CD4-positive, alpha-beta memory T cell (primary cell): Measurements from ENCODE around the gene KPNA2. TPM values are rescaled to one million over a fixed set of nuclear protein-coding genes. Genes with fewer than 3 reads are reported as not detected.
"Not testable (repeated sequence)": the region's sequence is repeated elsewhere in the genome, so short reads cannot be mapped to it uniquely, and the experiment has no call there.

Experiments
- CTCF ChIA-PET: fragments of 350-600 bp; sonication (Branson Sonifier 250); formaldehyde crosslinking; loops from one replicate; lab custom pipeline; 2021; ENCODE audit warnings: inconsistent platforms; ENCODE audit not compliant: partially characterized antibody; lab: Charles Lee
- POLR2A ChIA-PET: fragments of 350-600 bp; sonication (Branson Sonifier 250); formaldehyde crosslinking; loops from one replicate; lab custom pipeline; 2021; ENCODE audit not compliant: partially characterized antibody; lab: Charles Lee
- DNase-seq, 5 donors: peaks; one replicate each; pipeline versions ENCODE4 v3.0.0 to v3.0.0-alpha.2; 2020 to 2022; ENCODE audit warnings: mixed read lengths in 1 of 5
- H3K27ac ChIP-seq: one replicate; pipeline ENCODE4 v1.7.0; 2013; ENCODE audit warnings: low read depth, low read length
- H3K27me3 ChIP-seq: 2 replicates; pipeline ENCODE4 v1.7.0; 2013; ENCODE audit warnings: mild to moderate bottlenecking, low read length, moderate library complexity; ENCODE audit not compliant: insufficient read depth
- H3K36me3 ChIP-seq: 2 replicates; pipeline ENCODE4 v1.7.0; 2013; ENCODE audit warnings: mild to moderate bottlenecking, low read length, moderate library complexity; ENCODE audit not compliant: insufficient read depth
- H3K4me1 ChIP-seq: 2 replicates; pipeline ENCODE4 v1.7.0; 2013; ENCODE audit warnings: mild to moderate bottlenecking, low read length, moderate library complexity; ENCODE audit not compliant: insufficient read depth
- H3K4me3 ChIP-seq, 2 donors: one replicate each; pipeline ENCODE4 v1.7.0; 2013; ENCODE audit warnings: low read length in 2 of 2, mild to moderate bottlenecking in 1 of 2
- H3K9me3 ChIP-seq, 2 donors: one replicate each; pipeline ENCODE4 v1.7.0; 2013; ENCODE audit warnings: low read length in 2 of 2, control low read depth in 1 of 2; ENCODE audit not compliant: control insufficient read depth in 1 of 2
- H3K27ac Mint-ChIP-seq, 7 donors: one replicate each; pipeline ENCODE4 v1.8.0; 2020 to 2021; ENCODE audit warnings: mixed read lengths in 7 of 7, mild to moderate bottlenecking in 6 of 7, inconsistent platforms in 3 of 7, moderate library complexity in 3 of 7
- H3K27me3 Mint-ChIP-seq, 2 donors: one replicate each; pipeline ENCODE4 v1.8.0; 2020 to 2021; ENCODE audit warnings: mixed read lengths in 2 of 2
- H3K36me3 Mint-ChIP-seq, 2 donors: one replicate each; pipeline ENCODE4 v1.8.0; 2020 to 2021; ENCODE audit warnings: mixed read lengths in 2 of 2, inconsistent platforms in 1 of 2, mild to moderate bottlenecking in 1 of 2
- H3K4me1 Mint-ChIP-seq, 4 donors: one replicate each; pipeline ENCODE4 v1.8.0; 2020 to 2021; ENCODE audit warnings: mixed read lengths in 4 of 4, mild to moderate bottlenecking in 1 of 4
- H3K4me3 Mint-ChIP-seq, 8 donors: one replicate each; pipeline ENCODE4 v1.8.0; 2020 to 2021; ENCODE audit warnings: mixed read lengths in 8 of 8, mild to moderate bottlenecking in 7 of 8, moderate library complexity in 6 of 8, inconsistent platforms in 3 of 8
- H3K9me3 Mint-ChIP-seq, 8 donors: one replicate each; pipeline ENCODE4 v1.8.0; 2020 to 2021; ENCODE audit warnings: mixed read lengths in 8 of 8, mild to moderate bottlenecking in 5 of 8, inconsistent platforms in 3 of 8, moderate library complexity in 1 of 8
- intact Hi-C: fragments of 100-400 bp; cut with micrococcal nuclease; formaldehyde crosslinking; loops from one replicate; pipeline ENCODE4 v1.15.1; 2023
- polyA plus RNA-seq, 2 donors: library from polyadenylated mRNA; unstranded; fragments of 300-500 nt; fragmentation: Illumina TruSeq; gene quantifications; one replicate each; pipeline ENCODE4 v1.2.3, GENCODE V29; 2021
- total RNA-seq, 2 experiments: library from RNA; stranded (reverse); gene quantifications; one replicate each; pipeline ENCODE4 v1.2.3, GENCODE V29; 2021

The KPNA2 gene
- total and polyA plus RNA-seq, 4 experiments from 2014 or later: 12.6 to 34.1 (median 19.1) TPM

DNA sequence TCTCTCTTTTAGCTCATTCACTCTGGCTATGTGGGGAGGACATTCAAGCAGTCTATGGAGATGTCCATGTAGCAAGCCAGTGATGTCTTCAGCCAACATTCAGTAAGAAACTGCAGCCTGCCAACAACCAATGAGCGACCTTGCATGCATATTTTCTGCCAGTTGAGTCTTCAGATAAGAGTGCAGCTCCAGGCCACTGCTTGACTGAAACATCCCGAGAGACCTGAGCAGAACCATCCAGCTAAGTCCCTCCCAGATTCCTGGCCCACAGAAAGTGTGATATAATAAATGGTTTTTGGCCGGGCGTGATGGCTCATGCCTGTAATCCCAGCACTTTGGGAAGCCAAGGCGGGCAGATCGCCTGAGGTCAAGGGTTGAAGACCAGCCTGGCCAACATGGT, 28.7 kb upstream of the KPNA2 start:
- Mint-ChIP-seq H3K27ac (no peak overlapping the region), H3K36me3 (no peaks in the 10 kb centered on the region), H3K27me3 (peaks cover 0 to 1% of the 10 kb centered on the region in 2 donors), H3K4me3 (no peak overlapping the region), H3K9me3 (no peaks in the 10 kb centered on the region), H3K4me1 (peaks cover 1 to 7% (median 4%) of the 10 kb centered on the region in 4 donors)
- H3K27me3 ChIP-seq: no peaks in the 10 kb centered on the region
- no peak overlapping the region for H3K27ac ChIP-seq
- H3K36me3 ChIP-seq: no peaks in the 10 kb centered on the region
- H3K4me3 ChIP-seq: no peak overlapping the region
- ChIA-PET CTCF (no interaction called here), POLR2A (no interaction called here)
- intact Hi-C loops: no loop called here
- DNase-seq: no peak
- H3K9me3 ChIP-seq: no peaks in the 10 kb centered on the region
- H3K4me1 ChIP-seq: peaks cover 4% of the 10 kb centered on the region

DNA sequence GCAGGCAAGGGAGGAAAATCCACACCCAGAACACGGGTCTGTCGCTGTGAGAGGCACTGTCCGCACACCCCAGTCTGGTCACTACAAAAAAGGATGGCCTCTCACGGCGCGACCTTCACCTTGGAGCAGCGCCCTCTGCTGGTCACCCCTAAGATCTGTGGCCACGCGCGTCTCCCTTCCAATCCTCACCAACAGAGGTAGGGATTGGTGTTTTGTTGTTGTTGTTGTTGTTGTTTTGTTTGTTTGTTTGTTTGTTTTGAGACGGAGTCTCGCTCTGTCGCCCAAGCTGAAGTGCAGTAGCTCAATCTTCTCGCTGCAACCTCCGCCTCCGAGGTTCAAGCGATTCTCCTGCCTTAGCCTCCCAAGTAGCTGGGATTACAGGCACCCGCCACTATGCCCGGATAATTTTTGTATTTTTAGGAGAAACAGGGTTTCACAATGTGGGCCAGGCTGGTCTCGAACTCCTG, 24.3 kb upstream of the KPNA2 start:
- peaks cover 0 to 1% of the 10 kb centered on the region in 2 donors for H3K27me3 Mint-ChIP-seq
- no peaks in the 10 kb centered on the region for H3K9me3 Mint-ChIP-seq
- H3K36me3 Mint-ChIP-seq: no peaks in the 10 kb centered on the region
- no peaks in the 10 kb centered on the region for H3K27me3 ChIP-seq
- H3K27ac Mint-ChIP-seq: peak overlapping the region in 1 of 7 donors; percentile 41
- no peak overlapping the region for H3K4me3 ChIP-seq
- ChIA-PET POLR2A (no interaction called here), CTCF (interaction anchor here (0.7 to 1.8 kb wide), 10 partner anchors 8 to 686 kb away, joined by 3 to 11 read pairs (median 4); no protein-coding TSS in a partner anchor)
- H3K4me1 ChIP-seq: peaks cover 4% of the 10 kb centered on the region
- peak overlapping the region; percentile 25 to 71 (median 54) for H3K4me3 Mint-ChIP-seq
- H3K9me3 ChIP-seq: no peaks in the 10 kb centered on the region
- peak; percentile 43 to 53 (median 48) for DNase-seq
- intact Hi-C loops: no loop called here
- H3K36me3 ChIP-seq: no peaks in the 10 kb centered on the region
- H3K4me1 Mint-ChIP-seq: peaks cover 1 to 12% (median 5%) of the 10 kb centered on the region in 4 donors
- H3K27ac ChIP-seq: no peak overlapping the region

DNA sequence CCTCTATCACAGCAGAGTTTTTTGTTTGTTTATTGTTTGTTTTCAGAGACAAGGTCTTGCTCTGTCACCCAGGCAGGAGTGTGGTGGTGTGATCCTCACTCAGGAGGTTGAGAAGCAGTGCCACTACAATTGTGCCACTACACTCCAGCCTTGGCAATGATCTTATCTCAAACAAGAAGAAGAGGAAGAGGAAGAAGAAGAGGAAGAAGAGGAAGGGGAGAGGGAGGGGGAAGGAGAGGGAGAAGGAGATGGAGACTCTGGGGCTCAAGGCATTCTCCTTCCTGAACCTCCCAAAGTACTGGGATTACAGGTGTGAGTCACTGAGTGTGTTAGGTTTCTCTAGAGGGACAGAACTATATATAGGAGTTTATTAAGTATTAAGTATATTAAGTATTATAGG, 22.1 kb upstream of the KPNA2 start:
- Histone ChIP-seq H3K4me3 (no peak overlapping the region), H3K27me3 (no peaks in the 10 kb centered on the region), H3K9me3 (no peaks in the 10 kb centered on the region), H3K36me3 (no peaks in the 10 kb centered on the region), H3K4me1 (peaks cover 4% of the 10 kb centered on the region), H3K27ac (no peak overlapping the region)
- DNase-seq: no peak
- no peak overlapping the region for H3K27ac Mint-ChIP-seq
- POLR2A ChIA-PET: no interaction called here
- intact Hi-C loops: no loop called here
- H3K27me3 Mint-ChIP-seq: peaks cover 0 to 1% of the 10 kb centered on the region in 2 donors
- no peaks in the 10 kb centered on the region for H3K9me3 Mint-ChIP-seq
- no peaks in the 10 kb centered on the region for H3K36me3 Mint-ChIP-seq
- CTCF ChIA-PET: no interaction called here
- peaks cover 3 to 17% (median 13%) of the 10 kb centered on the region in 4 donors for H3K4me1 Mint-ChIP-seq
- no peak overlapping the region for H3K4me3 Mint-ChIP-seq

- ChIA-PET CTCF (interaction anchor here (0.7 kb wide), 1 partner anchor 19 kb away, joined by 3 read pairs; no protein-coding TSS in a partner anchor), POLR2A (no interaction called here)
- H3K27me3 Mint-ChIP-seq: peaks cover 0 to 5% of the 10 kb centered on the region in 2 donors
- Histone ChIP-seq H3K36me3 (no peaks in the 10 kb centered on the region), H3K9me3 (no peaks in the 10 kb centered on the region), H3K27ac (no peak overlapping the region), H3K27me3 (no peaks in the 10 kb centered on the region), H3K4me1 (peaks cover 13% of the 10 kb centered on the region), H3K4me3 (no peak overlapping the region)
- peak overlapping the region in 1 of 8 donors; percentile 2 for H3K4me3 Mint-ChIP-seq
- H3K36me3 Mint-ChIP-seq: peaks cover 0 to 5% of the 10 kb centered on the region in 2 donors
- intact Hi-C loops: no loop called here
- DNase-seq: no peak
- H3K4me1 Mint-ChIP-seq: peaks cover 6 to 27% (median 19%) of the 10 kb centered on the region in 4 donors
- H3K27ac Mint-ChIP-seq: peak overlapping the region in 2 of 7 donors; percentile 25 to 39
- H3K9me3 Mint-ChIP-seq: peaks cover 0 to 8% (median 1%) of the 10 kb centered on the region in 8 donors
Observed at GRCh38 chr17:68015081-68015723, 20.3 kb upstream of the KPNA2 start.

DNA sequence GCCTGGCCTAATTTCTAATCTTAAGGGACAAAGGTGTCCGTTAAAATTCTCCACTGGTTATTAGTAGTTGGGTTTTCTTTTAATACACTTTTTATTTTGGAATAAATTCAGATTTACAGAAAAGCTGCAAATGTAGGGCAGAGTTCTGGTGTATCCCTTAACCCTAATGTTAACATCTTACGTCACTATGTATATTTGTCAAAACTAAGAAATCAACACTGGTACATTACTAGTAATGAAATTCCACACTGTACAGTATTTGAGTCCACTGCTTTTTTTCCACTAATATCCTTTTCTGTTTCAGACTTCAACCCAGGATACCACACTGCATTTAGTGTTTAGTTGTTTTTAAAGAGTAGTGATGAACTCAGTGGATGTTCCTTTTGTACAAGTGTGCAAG, 18.7 kb upstream of the KPNA2 start:
- peaks cover 0 to 13% (median 1%) of the 10 kb centered on the region in 8 donors for H3K9me3 Mint-ChIP-seq
- peaks cover 0 to 4% of the 10 kb centered on the region in 2 donors for H3K27me3 Mint-ChIP-seq
- POLR2A ChIA-PET: no interaction called here

GRCh38 chr17:68018493-68018892, 17.0 kb upstream of the KPNA2 start:
- H3K4me3 Mint-ChIP-seq, CTCF ChIA-PET, H3K4me3 ChIP-seq, DNase-seq, H3K36me3 Mint-ChIP-seq, H3K36me3 ChIP-seq, H3K27me3 ChIP-seq, H3K27ac ChIP-seq, POLR2A ChIA-PET, H3K9me3 ChIP-seq, H3K27me3 Mint-ChIP-seq: not testable (repeated sequence)
- Mint-ChIP-seq H3K27ac (peak overlapping the region in 2 of 7 donors; percentile 51 to 60), H3K9me3 (peaks cover 0 to 13% (median 1%) of the 10 kb centered on the region in 8 donors), H3K4me1 (peaks cover 8 to 26% (median 21%) of the 10 kb centered on the region in 4 donors)
- intact Hi-C loops: loop anchor here (2.0 kb wide), 1 partner anchor 24 kb away; no protein-coding TSS in a partner anchor
- peaks cover 15% of the 10 kb centered on the region for H3K4me1 ChIP-seq

More for the DNA sequence above, 18.7 kb upstream of the KPNA2 start:
- peaks cover 0 to 10% of the 10 kb centered on the region in 2 donors for H3K36me3 Mint-ChIP-seq
- CTCF ChIA-PET: no interaction called here
- peaks cover 8 to 26% (median 21%) of the 10 kb centered on the region in 4 donors for H3K4me1 Mint-ChIP-seq
- Histone ChIP-seq H3K9me3 (no peaks in the 10 kb centered on the region), H3K27ac (no peak overlapping the region), H3K4me1 (peaks cover 15% of the 10 kb centered on the region), H3K27me3 (no peaks in the 10 kb centered on the region), H3K36me3 (no peaks in the 10 kb centered on the region), H3K4me3 (no peak overlapping the region)
- peak overlapping the region in 2 of 7 donors; percentile 59 to 75 for H3K27ac Mint-ChIP-seq
- intact Hi-C loops: no loop called here
- H3K4me3 Mint-ChIP-seq: no peak overlapping the region
- no peak for DNase-seq

DNA sequence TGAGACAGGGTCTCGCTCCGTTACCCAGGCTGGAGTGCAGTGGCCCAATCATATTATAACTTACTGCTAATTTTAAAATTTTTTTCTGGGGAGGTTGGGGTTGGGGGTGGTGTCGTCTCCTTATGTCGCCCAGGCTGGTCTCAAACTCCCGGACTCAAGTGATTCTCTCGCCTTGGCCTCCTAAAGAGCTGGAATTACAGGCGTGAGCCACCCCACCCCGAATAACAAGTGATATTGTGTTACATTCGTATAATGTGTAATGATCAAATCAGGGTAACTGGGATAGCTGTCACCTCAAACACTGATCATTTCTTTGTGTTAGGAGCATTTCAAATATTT, 16.2 kb upstream of the KPNA2 start:
- DNase-seq: no peak
- peak overlapping the region in 5 of 7 donors; percentile 91 to 100 (median 98) for H3K27ac Mint-ChIP-seq
- H3K27me3 ChIP-seq: no peaks in the 10 kb centered on the region
- peaks cover 0 to 4% of the 10 kb centered on the region in 2 donors for H3K27me3 Mint-ChIP-seq
- H3K4me1 ChIP-seq: peaks cover 15% of the 10 kb centered on the region
- ChIA-PET CTCF (interaction anchor here (0.9 to 1.6 kb wide), 10 partner anchors 8 to 445 kb away, joined by 3 to 11 read pairs (median 4); no protein-coding TSS in a partner anchor), POLR2A (interaction anchor here (0.6 to 1.7 kb wide), 8 partner anchors 17 to 438 kb away, joined by 3 to 20 read pairs (median 4); partner anchors contain the start of genes ARSG, C17orf58, KPNA2 and SLC16A6)
- H3K36me3 Mint-ChIP-seq: peaks cover 0 to 10% of the 10 kb centered on the region in 2 donors
- intact Hi-C loops: loop anchor here (2.0 kb wide), 1 partner anchor 25 kb away; no protein-coding TSS in a partner anchor
- peak overlapping the region; percentile 84 to 94 (median 90) for H3K4me3 Mint-ChIP-seq
- peaks cover 8 to 26% (median 21%) of the 10 kb centered on the region in 4 donors for H3K4me1 Mint-ChIP-seq
- H3K9me3 Mint-ChIP-seq: peaks cover 0 to 13% (median 1%) of the 10 kb centered on the region in 8 donors
- H3K27ac ChIP-seq: peak overlapping the region; percentile 62
- no peaks in the 10 kb centered on the region for H3K9me3 ChIP-seq
- peak overlapping the region in 1 of 2 donors; percentile 65 for H3K4me3 ChIP-seq
- H3K36me3 ChIP-seq: no peaks in the 10 kb centered on the region
